Thyroid gland (tissue), 4 donors: Measurements from ENCODE around the gene KCNJ18. TPM values are rescaled to one million over a fixed set of nuclear protein-coding genes. Genes with fewer than 3 reads are reported as not detected.
"Not testable (repeated sequence)": the region's sequence is repeated elsewhere in the genome, so short reads cannot be mapped to it uniquely, and the experiment has no call there.

ENCODE experiments used
- DNase-seq, 2 donors: peaks; one replicate each; pipeline ENCODE4 v3.0.0-alpha.2; 2019
- H3K27ac ChIP-seq, 3 donors: fragments of 200-600 bp; sonication (generic); 1 replicate in 2 of 3; 2 replicates in 1 of 3; pipeline ENCODE4 v1.5.1; 2016 to 2019; ENCODE audit warnings: mild to moderate bottlenecking in 1 of 3, moderate library complexity in 1 of 3
- H3K27me3 ChIP-seq: fragments of 200-600 bp; sonication (generic); one replicate; pipeline ENCODE4 v1.5.1; 2019
- H3K36me3 ChIP-seq, 2 donors: fragments of 200-600 bp; sonication (generic); one replicate each; pipeline ENCODE4 v1.5.1; 2016 to 2019
- H3K4me1 ChIP-seq, 2 donors: fragments of 200-600 bp; sonication (generic); one replicate each; pipeline ENCODE4 v1.5.1; 2017 to 2019
- H3K4me3 ChIP-seq, 3 donors: fragments of 200-600 bp; sonication (generic); replicated peaks in 1 of 3; 1 replicate in 2 of 3; 2 replicates in 1 of 3; pipeline ENCODE4 v1.5.1; 2016; ENCODE audit warnings: mild to moderate bottlenecking in 1 of 3
- H3K9me3 ChIP-seq: fragments of 200-600 bp; sonication (generic); one replicate; pipeline ENCODE4 v1.5.1; 2017
- WGBS, 2 donors: methylation state at CpG; one replicate each; pipeline ENCODE4 v1.1.5; 2017; 5-methylcytosine and 5-hydroxymethylcytosine counted together
- intact Hi-C: fragments of 100-400 bp; cut with DNase I; formaldehyde crosslinking; loops from one replicate; pipeline ENCODE4 v1.15.1; 2023
- total RNA-seq, 4 donors: library from RNA; depleted of rRNA; stranded (reverse); fragments of >200 nt; gene quantifications; one replicate each; pipeline ENCODE4 v1.2.3, GENCODE V29; 2016

Gene KCNJ18
- total RNA-seq, 4 donors from 2014 or later, result not detected

DNA sequence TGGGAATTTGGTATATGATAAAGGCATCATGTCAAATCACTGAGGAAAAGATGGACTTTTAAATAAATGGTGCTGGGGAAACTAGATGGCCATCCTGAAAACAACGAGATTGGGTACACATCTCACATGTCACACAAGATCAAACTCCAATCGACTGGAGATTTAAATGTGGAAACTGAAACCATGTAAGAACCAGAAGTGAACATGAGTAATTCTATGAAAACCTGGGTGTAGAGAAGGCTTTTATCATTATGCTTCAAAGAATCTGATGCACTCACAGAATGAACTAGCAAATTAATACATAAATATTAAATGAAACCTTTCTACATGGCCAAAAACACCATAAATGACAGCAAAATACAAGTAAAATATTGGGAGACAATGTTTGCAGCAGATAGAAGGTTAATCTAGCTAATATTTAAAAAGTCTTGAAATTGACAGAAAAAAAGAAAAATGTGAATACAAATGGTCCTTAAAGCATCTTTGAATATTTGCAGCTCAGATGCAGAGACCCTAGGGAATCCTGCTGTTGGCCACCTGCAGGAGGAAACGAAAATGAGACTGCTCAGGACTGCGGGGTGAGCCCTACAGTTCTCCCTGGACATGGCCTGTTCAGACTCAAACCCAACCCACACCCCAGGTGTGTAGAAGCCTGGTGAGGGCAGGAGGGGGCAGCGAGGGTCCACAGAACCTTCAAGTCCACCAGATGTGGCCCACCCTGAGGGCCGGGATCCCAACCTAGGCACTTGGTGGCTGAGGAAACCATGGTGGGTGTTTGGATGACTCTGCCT lies 32.1 kb downstream of the KCNJ18 start:
- H3K36me3 ChIP-seq, DNase-seq, H3K27ac ChIP-seq, intact Hi-C loops, H3K4me1 ChIP-seq, H3K9me3 ChIP-seq, H3K27me3 ChIP-seq, H3K4me3 ChIP-seq: not testable (repeated sequence)
- WGBS, 2 donors, result 73 to 74% methylated on average over 5 of the region's 6 CpGs

DNA sequence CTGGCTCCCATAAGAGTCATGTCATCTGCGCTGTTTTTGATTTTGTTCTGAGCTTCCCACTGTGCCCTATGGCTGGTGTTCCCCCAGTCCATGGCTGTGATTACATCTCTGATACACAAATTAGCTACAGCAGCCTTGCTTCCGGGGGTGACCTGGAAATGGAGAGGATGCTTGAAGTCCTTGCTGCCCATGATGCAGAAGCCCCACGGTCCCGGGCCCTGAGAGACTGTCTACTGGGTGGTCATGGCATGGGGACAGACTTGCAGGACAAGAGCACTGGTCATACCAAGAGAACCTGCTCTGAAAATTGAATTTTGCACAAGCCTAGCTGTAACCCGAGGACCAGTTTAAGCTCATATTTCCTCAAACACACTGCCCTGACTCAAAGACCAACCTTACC lies 38.8 kb downstream of the KCNJ18 start:
- H3K36me3 ChIP-seq, H3K4me3 ChIP-seq, H3K27me3 ChIP-seq, intact Hi-C loops, DNase-seq, H3K9me3 ChIP-seq, H3K27ac ChIP-seq, H3K4me1 ChIP-seq: not testable (repeated sequence)
- 65 to 70% methylated on average over 5 of the region's 5 CpGs for WGBS, 2 donors

DNA sequence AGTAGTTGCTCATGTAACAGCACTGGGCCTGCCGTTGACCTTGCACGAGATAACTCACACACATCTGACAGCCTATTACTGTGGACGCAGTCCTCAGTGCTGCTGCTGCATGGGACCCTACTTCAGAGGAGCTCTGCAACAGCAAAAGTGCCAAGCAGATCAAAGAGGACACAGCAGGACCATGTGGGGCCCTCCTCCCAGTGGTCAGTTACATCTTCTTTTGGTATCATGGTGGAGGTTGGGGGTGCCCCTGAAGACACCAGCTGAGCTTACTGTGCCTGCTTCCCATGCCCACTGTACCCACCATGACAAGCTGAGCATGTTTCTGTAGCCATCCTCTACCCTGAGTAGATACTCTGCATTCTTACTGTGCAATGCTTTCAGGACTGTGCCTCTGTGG lies 41.6 kb downstream of the KCNJ18 start:
- H3K27ac ChIP-seq, H3K9me3 ChIP-seq, H3K4me3 ChIP-seq, H3K27me3 ChIP-seq, intact Hi-C loops, H3K4me1 ChIP-seq, H3K36me3 ChIP-seq, DNase-seq: not testable (repeated sequence)
- WGBS, 2 donors, result 81 to 95% methylated on average over 3 of the region's 3 CpGs

DNA sequence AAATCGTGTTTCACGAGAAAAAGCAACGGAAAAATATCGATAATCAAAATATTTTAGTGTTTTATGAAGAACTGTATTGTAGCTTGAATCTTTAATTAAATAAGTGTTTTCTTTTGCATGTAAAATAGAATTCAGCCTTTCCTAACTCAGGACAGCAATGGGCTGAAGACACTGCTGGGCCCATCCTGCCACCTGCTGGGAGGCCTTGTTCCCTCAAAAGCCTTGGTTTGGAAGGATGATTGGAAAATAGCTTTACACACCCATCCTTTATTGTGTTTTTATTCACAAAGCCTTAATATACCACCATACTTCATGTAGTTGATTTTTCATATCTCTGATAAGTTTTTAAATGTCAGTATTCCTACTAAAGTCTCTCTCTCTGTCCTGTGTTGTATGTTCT lies 43.5 kb downstream of the KCNJ18 start:
- H3K36me3 ChIP-seq, H3K9me3 ChIP-seq, H3K4me3 ChIP-seq, intact Hi-C loops, H3K4me1 ChIP-seq, H3K27ac ChIP-seq, H3K27me3 ChIP-seq, DNase-seq: not testable (repeated sequence)
- 84 to 89% methylated on average over 4 of the region's 4 CpGs for WGBS, 2 donors

DNA sequence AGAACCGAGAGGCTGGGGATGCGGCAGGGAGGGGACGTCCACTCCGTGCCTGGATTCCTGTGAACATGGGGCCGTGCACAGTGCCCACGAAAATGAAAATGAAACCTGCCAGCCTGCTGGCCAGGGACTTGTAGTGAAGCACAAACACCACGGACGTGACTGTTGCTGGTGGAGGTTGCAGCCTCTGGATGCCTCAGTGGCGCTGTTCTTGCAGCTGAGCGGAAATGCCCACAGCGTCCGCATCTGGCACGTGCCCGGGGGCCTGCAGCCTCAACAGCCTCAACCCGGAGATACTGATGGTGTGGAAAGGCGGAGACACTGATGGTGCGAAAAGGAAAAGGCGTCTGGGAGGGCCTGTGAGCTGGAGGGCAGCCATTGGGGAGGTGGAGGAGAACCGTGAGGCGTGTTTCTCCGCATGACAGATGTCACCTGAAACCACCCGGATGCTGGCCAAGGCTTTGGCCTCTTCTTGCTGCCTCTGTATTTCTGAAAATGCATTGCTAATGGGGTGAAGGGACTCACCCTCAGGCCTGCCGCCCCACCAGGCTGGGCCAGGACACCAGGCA lies 44.8 kb downstream of the KCNJ18 start:
- 79 to 81% methylated on average over 22 of the region's 23 CpGs for WGBS, 2 donors

DNA sequence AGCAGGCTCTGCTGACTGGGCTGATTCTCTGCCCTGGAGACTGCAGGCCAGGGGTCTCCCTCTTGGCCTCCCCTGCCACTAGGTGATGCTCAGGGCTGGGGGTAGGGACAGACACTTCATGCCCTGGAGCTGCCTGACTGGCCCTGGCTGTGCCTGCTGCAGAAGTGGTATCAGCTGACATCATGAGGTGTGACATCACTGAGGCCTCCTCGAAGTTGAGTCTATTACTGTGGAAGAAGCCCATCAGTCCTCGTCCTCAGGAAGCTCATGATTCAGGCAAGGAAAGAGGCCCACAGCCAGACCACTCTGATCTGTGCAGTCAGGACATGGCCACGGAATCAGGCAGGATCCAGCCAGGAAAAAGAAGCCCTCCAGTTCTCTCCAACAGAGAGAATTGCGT lies 45.9 kb downstream of the KCNJ18 start:
- H3K4me3 ChIP-seq, H3K27ac ChIP-seq, H3K36me3 ChIP-seq, H3K4me1 ChIP-seq, H3K27me3 ChIP-seq, H3K9me3 ChIP-seq, DNase-seq, intact Hi-C loops: not testable (repeated sequence)
- WGBS, 2 donors, result 0 to 60% methylated on average over 1 of the region's 4 CpGs

More for the DNA sequence above, 44.8 kb downstream of the KCNJ18 start:
- H3K27me3 ChIP-seq, H3K27ac ChIP-seq, H3K9me3 ChIP-seq, H3K4me1 ChIP-seq, H3K4me3 ChIP-seq, DNase-seq, intact Hi-C loops, H3K36me3 ChIP-seq: not testable (repeated sequence)

DNA sequence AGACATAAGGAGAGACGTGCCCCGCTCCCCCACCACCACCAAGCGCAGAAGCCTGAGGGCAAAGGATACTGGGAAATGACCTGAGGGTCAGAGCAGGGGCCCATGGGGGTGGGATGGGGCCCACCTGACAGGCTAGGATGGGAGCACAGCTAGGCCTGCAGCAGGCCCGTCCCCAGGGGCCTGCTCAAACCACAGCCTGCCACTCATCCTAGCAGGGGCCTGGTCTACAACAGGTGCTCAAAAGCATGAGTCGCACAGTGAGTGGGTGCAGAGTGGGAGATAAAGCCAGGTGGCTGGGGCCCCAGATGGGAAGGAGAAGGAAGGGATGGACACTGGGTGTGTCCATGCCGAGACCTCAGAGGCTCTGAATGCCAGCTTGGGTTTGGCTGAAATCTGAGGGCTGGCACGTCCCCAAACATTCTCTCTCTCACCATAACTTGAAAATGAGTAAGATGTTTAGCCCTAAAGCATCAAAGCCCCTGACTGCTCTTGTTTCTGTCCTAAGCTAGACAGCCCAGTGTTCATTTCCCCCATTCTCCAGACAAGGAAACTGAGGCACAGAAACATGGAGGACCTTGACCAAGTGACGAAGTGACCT lies 46.7 kb downstream of the KCNJ18 start:
- 78% methylated on average over 2 to 3 of the region's 8 CpGs for WGBS, 2 donors
- intact Hi-C loops, H3K4me1 ChIP-seq, H3K36me3 ChIP-seq, DNase-seq, H3K27ac ChIP-seq, H3K9me3 ChIP-seq, H3K27me3 ChIP-seq, H3K4me3 ChIP-seq: not testable (repeated sequence)

DNA sequence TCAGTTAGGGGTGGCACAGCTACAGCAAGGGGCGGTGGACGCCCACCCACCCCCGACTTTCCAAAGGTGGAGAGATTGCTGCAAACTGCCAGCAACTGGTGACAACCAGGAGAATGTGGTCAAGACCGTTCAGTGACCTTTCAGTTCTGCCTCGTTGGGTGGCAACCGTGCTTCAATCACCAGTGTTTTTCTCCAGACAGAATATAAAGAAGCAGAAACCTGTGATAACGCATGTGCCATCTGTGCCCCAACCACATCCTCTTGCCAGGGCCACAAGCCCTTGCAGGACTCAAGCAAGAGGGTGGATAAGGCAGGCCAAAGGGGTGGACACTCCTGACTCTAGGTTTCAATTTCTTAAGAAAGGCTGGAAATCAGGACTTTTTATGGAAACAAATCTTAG lies 47.2 kb downstream of the KCNJ18 start:
- H3K9me3 ChIP-seq, intact Hi-C loops, H3K4me1 ChIP-seq, H3K27me3 ChIP-seq, DNase-seq, H3K4me3 ChIP-seq, H3K27ac ChIP-seq, H3K36me3 ChIP-seq: not testable (repeated sequence)
- WGBS, 2 donors, result 68 to 71% methylated on average over 3 to 5 of the region's 7 CpGs

DNA sequence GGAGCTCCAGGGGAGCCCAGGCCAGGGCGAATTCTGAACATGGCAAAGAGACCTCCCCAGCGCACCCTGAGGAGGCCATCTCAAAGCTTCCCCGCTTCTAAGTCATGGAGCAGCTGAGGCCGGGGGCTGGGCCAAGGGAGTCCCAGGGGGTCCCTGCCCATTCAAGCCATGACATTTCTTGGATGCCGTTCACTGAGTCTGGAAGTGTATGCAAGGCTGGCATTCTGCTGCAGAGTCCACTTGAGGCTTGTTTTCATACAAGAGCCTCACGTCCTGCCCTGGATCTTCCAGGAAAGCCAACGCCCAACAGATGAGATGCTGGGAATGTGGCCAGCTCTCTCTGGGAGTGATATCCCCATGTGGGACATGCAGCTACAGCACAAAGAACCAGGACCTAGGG lies 48.5 kb downstream of the KCNJ18 start:
- H3K36me3 ChIP-seq, H3K9me3 ChIP-seq, H3K27ac ChIP-seq, H3K4me3 ChIP-seq, DNase-seq, H3K27me3 ChIP-seq, H3K4me1 ChIP-seq, intact Hi-C loops: not testable (repeated sequence)
- WGBS, 2 donors, result 73% methylated on average over 5 of the region's 7 CpGs; no CpG with 5 or more reads in 1 of the 2 donors

DNA sequence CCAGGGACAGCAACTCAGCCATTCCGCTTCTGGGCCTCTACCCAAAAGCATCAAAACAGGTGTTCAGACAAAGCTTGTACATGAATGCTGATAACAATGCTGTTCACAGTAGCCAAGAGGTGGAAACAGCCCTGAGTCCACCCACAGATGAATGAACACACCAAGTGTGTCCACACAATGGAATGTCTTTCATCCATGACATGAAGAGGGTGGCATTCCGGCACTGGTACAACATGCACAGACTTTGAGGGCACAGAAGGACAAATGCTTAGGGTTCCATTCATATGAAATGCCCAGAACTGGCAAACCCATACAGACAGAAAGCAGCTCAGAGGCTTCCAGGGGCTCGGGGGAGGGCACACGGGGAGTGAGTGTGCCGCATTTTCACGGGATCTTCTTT lies 49.2 kb downstream of the KCNJ18 start:
- H3K4me1 ChIP-seq, H3K36me3 ChIP-seq, H3K4me3 ChIP-seq, intact Hi-C loops, H3K9me3 ChIP-seq, DNase-seq, H3K27ac ChIP-seq, H3K27me3 ChIP-seq: not testable (repeated sequence)
- WGBS, 2 donors, result no CpG with 5 or more reads among the region's 6 CpGs
